Amniotic stem cell (primary cell): ENCODE results near the gene AGPAT4.
A peak's percentile ranks its signal among the peaks of the same experiment; 100 is the strongest.

ENCODE experiments used
- DNase-seq: peaks from one replicate; lab custom pipeline; 2025; lab: John Stamatoyannopoulos, UW

AGPAT4 gene

GRCh38 chr6:161284653-161285052, 10.8 kb upstream of the AGPAT4 start:
- DNase-seq = no peak

GRCh38 chr6:161281092-161281491, 7.2 kb upstream of the AGPAT4 start:
- no peak for DNase-seq

GRCh38 chr6:161279677-161280415, 6.0 kb upstream of the AGPAT4 start:
- DNase-seq = no peak

GRCh38 chr6:161276605-161277155, 2.8 kb upstream of the AGPAT4 start:
- no peak for DNase-seq

GRCh38 chr6:161274898-161275297, 1.0 kb upstream of the AGPAT4 start:
- DNase-seq = no peak

- no peak for DNase-seq
Measured at GRCh38 chr6:161274488-161274858, 612 bp upstream of the AGPAT4 start.

GRCh38 chr6:161273274-161273751, 548 bp downstream of the AGPAT4 start:
- peak; percentile 27 for DNase-seq

GRCh38 chr6:161272635-161273273, 1.1 kb downstream of the AGPAT4 start:
- DNase-seq = no peak

- no peak for DNase-seq
Measured at GRCh38 chr6:161271343-161272030, 2.4 kb downstream of the AGPAT4 start.

- no peak for DNase-seq
Measured at GRCh38 chr6:161270116-161270515, 3.7 kb downstream of the AGPAT4 start.

GRCh38 chr6:161269310-161269709, 4.6 kb downstream of the AGPAT4 start:
- DNase-seq = no peak

- no peak for DNase-seq
Measured at GRCh38 chr6:161268531-161269210, 5.2 kb downstream of the AGPAT4 start.

GRCh38 chr6:161266513-161267230, 7.2 kb downstream of the AGPAT4 start:
- DNase-seq = no peak

- no peak for DNase-seq
Measured at GRCh38 chr6:161265975-161266374, 7.9 kb downstream of the AGPAT4 start.

GRCh38 chr6:161265554-161265953, 8.3 kb downstream of the AGPAT4 start:
- no peak for DNase-seq

- no peak for DNase-seq
Measured at GRCh38 chr6:161264181-161264580, 9.7 kb downstream of the AGPAT4 start.

GRCh38 chr6:161261816-161262215, 12.0 kb downstream of the AGPAT4 start:
- no peak for DNase-seq

- DNase-seq = no peak
Measured at GRCh38 chr6:161261325-161261724, 12.5 kb downstream of the AGPAT4 start.

GRCh38 chr6:161259302-161259701, 14.6 kb downstream of the AGPAT4 start:
- DNase-seq = no peak

- peak; percentile 59 for DNase-seq
Measured at GRCh38 chr6:161257793-161258457, 15.9 kb downstream of the AGPAT4 start.

- DNase-seq = no peak
Measured at GRCh38 chr6:161256407-161256806, 17.5 kb downstream of the AGPAT4 start.
